ENCODE data around the gene UBP1.
"Not testable (repeated sequence)": the region's sequence is repeated elsewhere in the genome, so short reads cannot be mapped to it uniquely, and the experiment has no call there.

Gene UBP1

DNA sequence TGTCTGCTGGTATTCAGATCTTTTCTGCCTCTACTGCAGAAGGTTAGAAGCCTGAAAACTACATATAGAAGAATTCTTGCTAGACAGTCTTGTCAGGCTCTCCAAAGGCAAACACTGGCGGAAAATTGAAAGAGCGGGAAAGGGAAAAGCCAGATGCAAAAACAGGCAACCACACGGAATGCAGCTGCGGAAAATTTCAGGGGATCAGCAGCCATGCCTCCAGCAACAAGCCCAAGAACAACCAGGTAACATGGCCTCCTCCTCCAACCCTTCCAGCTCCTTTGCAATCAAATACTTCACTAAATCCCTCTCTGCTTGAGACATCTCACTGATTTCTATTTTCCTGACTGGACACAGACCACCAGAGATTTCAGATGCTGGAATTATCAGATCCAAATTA, 9.6 kb downstream of the UBP1 start:
- DNase-seq = no peak

DNA sequence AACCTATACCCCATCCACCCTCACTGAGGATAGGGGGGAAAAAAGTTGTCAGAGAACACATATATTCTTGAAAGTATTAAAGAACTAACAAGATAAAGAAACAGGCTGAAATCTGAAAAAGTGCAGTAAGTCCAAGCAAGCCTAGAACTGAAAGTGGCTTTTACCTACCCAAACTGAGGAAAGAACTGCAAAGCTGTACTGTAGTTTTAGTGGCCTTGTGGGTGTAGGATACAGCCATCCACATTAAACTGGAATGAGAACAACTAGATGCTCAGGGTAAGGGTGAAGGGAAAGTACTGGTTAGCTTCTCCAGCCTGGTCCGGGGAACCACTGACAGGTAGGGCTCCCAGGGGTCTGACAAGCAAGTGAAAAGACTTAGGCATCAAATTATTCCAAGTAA, 10.1 kb downstream of the UBP1 start:
- DNase-seq = no peak

DNA sequence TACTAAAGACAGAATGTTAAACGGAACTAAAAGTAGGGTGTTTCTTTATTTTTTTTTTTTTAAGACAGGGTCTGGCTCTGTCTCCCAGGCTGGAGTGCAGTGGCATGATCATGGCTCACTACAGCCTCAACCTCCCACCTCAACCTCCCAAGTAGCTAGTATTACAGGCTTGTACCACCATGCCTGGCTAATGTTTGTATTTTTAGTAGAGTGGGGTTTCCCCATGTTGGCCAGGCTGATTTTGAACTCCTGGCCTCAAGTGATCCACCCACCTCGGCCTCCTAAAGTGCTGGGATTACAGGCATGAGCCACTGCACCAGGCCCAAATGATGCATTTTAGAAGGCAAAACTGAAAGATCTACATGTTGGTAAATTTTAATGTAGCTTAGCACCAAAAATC, 10.9 kb downstream of the UBP1 start:
- DNase-seq = not testable (repeated sequence)

DNA sequence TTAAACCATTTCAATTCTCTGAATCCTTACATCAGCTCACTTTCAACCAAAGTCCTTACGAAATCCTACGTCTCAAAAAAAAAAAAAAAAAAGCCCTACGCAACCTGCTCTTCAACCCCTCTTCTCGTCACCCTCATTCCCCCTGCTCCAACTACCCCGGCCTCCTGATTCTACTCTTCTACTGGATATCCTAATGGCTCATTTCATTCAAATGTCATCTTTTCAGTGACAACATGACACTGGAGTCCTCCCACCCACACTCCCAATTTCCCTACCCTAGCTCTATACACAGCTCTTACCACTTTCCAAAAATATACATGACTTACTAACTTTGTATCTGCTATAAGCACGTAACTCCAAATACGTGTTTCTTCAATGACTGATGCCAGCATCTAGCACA, 11.5 kb downstream of the UBP1 start:
- DNase-seq = no peak

DNA sequence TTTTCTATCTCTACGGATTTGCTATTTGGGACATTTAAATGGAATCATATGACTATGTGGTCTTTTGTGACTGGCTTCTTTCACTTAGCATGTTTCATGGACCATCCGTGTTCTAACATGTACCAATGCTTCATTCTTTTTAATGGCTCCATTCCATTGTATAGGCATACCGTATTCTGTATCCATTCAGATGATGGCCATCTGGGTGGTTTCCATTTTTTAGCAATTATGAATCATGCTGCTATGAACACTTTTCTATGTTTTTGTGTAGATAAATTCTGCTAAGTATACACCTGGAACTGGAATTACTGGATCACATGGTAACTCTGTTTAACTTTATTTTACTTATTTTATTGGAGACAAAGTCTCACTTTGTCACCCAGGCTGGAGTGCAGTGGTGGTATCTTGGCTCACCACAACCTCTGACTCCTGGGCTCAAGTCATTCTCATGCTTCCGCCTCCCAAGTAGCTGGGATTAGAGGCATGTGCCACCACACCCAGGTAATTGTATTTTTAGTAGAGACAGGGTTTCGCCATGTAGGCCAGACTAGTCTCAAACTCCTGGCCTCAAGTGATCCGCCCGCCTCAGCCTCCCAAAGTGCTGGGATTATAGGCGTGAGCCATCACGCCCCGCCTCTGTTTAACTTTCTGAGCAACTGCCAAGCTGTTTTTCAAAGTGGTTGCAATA, 13.4 kb downstream of the UBP1 start:
- no peak for DNase-seq

DNA sequence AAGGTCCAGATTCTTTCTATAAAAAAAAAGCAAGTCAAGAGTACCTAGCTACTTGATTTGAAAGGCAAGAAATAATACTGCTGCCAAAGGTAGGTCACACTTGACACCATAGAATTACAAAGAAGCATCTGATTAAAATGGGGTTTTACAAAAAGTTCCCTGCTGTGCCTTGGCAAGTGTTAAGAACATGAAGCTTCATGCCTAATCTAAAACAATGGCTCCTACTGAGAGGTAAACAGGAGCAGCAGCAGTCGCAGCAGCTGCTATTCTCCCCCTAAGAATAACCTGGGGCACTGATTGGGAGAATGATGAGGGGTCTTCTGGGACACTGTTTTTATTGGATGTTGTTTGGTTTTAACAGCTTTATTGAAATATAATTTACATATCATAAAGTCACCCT, 14.1 kb downstream of the UBP1 start:
- no peak for DNase-seq

DNA sequence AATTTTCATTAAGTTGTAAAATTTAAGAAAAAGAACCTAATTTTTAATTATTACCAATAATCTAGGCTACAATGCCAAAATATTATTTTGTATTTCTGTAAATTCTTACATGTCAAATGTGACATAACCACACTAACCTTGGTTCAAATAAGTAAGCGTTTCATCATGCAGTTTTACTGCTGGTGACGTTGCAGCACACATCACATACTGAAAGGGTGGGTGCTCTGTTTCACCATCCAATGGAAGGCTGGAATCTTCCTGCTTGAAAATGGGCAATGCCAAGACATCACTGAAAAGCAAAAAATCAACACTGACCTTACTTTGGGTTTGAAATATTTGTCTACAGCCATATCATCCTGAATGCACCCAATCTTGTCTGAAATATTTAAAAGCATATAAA, 14.8 kb downstream of the UBP1 start:
- no peak for DNase-seq

DNA sequence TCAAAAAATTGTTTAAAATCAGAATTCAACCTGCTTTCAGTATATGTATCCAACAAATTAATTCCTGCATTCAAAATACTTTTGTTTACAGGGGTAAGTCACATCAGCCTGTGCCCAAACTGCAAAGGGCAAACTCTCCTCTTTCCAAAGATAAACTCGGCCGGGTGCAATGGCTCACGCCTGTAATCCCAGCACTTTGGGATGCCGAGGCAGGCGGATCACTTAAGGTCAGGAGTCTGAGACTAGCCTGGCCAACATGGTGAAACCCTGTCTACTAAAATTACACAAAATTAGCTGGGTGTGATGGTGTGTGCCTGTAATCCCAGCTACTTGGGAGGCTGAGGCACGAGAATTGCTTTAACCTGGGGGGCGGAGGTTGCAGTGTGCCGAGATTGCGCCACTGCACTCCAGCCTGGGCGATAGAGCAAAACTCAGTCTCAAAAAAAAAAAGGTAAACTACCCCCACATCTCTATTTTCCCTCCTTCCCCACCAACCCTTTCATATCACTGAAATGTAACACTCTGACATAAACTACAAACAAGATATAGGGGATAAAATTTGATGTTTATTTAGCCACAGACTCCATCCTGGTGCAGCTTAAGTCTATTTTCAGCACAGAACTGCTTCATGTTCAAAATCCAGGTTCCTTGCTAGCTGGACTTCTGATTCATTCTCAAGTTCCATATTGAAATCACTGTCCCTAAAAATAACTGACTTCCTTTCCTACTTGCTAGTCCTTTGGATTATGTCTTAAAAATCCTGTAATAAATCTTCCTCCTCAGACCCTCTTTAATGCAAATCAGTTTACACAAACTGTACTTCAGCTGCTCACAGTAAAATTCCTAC, 15.4 kb downstream of the UBP1 start:
- DNase-seq = no peak

DNA sequence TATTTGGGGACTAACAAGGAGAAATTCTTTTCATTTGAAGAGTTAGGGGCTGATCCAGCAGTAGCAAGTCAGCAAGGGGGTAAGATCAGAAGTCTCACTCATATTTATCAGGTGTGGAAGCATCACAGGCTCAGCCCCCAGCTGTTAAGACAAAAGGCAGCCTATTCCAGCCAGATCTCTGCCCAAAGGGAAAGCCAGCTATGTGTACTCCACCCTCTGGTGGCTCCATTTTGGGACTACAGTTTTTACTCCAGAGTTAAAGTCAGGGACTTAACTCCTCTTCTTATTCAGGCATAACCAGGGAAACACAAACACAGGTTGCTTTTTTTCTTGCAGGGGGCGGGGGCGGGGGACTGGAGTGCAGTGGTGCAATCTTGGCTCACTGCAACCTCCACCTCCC, 19.2 kb downstream of the UBP1 start:
- no peak for DNase-seq

DNA sequence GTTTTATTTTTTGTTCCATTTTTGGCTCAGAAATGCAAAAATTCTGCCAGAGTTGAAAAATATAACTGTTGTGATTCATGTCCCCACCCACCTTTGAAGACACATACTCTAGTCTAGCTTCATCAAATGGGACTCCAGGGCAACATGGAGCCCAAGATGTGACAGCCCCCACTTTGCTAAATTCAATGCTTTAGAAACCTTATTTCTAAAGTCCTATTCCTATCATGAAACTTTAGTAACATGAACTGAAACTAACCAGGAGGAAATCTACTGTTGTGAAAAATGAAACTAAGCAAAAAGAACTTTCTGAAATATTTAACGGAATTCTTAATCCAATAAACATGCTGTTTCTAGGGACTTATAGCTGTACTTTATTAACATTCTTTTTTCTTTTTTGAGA, 20.3 kb downstream of the UBP1 start:
- no peak for DNase-seq

DNA sequence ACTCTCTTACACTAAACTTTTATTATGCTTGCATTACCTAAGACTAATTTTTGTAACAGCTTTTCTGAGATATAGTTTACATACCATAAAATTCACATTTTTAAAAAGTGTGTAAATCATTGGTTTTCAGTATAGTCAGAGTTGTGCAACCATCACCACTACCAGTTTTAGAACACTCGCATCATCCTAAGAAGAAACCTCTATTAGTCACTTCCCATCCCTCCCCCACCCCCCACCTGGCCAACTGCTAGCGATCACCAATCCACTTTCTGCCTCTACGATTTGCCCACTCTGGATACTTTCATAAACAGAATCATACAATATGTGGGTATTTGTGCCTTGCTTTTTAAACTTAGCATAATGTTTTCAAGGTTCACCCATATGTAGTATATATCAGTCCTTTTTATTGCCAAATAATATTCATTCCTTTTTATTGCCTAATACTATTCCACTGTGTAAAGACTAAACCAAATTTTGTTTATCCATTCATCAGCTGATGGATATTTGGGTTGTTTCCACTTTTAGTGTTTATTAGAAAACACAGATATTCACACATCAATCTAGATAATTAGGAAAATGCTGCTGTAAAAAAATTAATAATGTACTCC, 23.0 kb downstream of the UBP1 start:
- no peak for DNase-seq

DNA sequence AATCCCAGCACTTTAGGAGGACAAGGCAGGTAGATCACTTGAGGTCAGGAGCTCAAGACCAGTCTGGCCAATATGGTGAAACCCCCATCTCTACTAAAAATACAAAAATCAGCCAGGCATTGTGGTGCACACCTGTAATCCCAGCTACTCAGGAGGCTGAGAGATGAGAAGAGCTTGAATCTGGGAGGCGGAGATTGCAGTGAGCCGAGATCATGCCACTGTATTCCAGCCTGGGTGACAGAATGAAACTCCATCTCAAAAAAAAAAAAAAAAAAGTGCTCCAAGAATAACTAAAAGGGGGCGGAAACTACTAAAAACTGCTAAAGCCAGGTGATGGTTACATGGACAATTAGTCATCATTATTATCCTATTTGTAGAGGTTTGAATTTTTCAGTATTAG, 29.4 kb downstream of the UBP1 start:
- DNase-seq = not testable (repeated sequence)

DNA sequence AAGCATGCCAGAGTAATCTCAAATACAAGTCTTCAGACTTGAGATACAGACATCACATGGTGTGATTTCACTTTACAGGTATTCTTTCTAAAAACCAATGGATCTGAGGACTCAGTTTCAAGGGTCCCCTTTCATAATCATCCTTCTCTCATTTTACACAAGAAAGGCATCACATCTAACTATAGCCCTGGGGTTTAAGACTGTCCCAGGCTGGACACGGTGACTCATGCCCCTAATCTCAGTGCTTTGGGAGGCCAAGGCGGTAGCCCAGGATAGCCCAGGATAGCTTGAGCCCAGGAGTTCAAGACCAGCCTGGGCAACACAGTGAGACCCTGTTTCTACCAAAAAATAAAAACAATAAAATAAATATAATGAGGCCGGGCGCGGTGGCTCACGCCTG, 36.4 kb downstream of the UBP1 start:
- no peak for DNase-seq

DNA sequence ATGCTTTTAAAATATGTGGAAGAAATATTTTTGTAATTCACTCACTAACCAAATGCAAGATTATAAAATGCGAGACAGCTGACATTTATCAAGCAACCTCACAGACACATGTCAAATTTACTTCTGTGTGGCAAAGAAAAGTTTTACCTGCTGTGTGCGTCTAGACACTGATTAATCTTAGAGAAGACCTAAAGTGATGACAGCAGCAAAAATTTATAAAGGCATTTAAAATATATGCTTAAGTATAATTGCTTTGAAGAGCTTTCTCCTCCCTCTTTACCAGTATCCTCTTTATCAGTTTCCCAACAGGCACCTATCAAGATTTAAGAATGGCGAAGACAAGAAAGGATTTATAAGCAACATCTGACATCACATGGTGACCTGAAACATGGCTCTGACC, 37.3 kb downstream of the UBP1 start:
- DNase-seq = no peak

DNA sequence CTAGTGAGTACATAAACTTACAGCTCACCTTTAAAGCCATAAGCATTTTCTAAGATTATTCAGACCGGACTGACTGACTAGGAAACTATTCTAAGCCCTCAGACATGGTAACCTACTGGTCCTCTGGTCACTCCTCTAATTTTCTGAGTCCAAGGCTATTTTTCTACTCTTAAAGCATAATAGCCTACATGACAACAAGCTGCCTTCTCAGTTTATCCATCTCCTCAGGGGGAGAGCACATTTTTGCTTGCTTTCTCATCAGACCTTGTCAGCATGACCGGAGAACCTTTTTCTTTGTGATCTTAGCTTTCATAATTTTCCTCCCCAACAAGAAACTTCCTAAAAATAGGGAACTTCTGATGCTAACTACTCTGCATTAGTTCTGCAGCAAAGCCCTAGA, 38.4 kb downstream of the UBP1 start:
- no peak for DNase-seq

DNA sequence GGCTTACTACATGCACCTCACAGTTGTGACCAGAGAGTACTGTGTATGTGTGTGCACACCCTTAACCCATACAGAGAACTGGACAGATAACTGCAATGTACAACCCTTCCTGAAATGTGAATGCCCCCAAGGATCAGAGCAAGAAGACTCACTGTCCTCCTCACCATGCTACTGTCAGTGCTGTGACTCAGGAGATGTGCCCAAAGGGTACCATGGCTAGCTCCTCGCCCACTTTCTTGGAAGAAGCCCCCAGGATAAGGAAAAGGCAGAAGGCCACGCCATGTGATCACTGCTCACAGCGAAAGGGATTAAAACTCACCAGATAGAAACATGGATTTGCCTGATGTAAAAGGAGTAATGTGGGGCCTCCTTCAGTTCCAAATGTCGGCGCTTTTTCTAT, 41.8 kb downstream of the UBP1 start:
- DNase-seq = no peak

DNA sequence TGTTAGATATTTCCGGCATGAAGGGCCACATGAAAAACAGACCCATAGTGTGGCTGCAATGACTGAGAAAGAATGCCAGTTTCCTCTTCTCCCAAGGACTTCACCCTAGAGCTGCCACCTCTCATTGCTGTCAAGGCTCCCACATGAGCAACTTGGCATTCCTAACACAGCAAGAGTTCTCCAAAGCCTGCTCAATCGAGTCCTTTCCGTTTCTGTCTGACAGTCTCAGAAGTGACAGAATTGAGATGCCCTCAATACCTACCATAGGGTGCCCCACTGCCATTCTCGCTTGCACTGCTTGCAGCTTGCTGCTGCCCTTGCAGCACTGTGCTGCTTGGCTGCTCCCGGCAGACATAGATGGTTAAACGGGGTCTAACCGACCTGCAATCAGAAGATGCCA, 44.3 kb downstream of the UBP1 start:
- DNase-seq = no peak

DNA sequence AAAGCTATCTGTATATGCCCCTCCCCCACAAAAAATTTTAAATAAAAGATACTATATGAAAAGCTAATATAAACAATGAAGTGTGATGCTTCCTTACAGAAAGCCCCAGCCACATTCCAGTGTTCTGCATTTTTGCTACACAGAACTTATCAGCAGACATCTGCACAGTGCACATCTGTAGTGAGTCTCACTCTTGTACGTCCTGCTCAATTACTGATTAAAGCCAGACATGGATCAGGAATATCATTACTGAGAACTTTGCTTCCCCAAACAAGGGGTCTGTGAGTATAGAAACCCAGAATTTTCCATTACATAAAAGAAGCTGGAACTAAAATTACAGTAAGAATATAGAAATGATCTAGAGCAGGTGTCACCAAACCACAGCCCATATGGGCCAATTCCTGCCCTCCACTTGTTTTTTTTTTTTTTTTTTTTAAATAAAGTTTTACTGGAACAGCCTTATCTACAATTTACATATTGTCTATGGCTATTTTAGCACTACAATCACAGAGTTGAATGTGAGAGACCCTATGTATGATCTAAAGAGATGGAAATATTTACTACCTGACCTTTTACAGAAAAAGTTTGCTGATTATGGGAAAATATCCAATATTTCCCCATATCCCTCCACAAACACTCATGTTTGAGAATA, 45.7 kb downstream of the UBP1 start:
- DNase-seq = no peak

DNA sequence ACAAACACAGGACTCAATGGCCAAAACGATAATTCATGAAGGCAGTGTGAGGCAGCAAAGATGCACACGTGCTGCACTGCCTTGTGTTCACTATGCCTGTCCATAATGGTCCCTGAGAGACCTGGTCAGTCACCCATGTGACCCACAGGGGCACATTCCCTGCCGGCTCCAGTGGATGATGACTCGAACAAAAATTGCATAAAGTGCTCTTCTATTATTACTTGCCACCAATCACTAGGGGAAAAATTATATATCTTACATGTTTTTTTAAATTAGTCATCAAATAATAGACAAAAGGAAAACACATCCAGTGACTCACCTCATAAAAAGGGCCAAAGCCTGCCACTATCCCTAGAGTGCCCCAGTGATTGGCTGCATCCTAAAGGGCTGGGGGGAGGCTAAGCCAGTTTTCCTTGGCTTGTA, 47.5 kb downstream of the UBP1 start:
- no peak for DNase-seq

DNA sequence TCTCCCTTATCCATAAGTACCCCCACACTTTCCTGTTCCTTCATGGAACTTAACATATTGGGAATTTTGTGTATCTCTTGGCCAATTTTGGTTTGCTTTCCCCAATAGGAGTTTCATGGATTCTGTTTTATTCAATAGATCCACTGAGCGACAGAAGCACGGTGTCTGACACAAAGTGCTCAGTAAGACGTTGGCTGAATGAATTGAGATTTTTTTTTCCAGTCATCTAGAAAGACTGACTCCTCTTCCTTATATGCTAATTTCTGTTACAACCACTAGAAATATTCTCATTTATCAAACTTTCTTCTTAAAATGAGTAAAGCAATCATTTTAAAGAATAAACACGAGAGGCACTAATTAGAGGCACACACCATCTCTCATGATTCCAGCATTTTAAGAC, 48.1 kb downstream of the UBP1 start:
- no peak for DNase-seq

DNA sequence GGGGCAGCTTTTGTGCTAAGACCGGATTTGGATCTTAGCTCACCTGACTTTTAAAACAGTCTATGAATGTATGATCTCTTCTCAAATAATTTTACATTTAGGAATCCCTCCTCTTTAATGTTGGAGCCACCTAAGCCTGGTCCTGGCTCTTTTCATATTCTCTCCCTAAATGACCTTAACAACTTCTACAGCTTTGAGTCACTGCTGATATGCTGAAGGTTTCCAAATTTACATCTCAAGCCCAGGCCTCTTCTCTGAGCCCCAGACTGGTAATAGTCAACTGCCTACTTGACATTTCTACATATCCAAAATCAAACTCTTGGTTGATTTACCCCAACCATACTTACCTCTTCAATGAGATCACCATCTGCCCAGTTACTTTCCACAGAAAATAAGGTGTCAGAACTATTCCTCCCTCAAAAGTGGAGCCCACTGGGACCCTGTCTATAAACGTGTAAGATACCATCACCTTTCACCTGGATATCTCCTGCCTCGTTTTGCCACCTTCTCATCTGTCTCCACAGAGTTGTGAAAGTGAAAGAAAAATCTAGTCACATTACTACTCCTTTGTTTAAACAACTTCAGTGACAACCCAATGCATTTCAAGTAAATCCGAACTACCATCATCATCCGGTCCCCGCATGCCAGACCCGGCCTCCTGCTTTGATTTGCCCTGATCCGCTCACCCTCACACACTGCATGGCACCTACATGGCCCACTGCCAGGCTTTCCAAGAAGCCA, 48.8 kb downstream of the UBP1 start:
- DNase-seq = no peak

DNA sequence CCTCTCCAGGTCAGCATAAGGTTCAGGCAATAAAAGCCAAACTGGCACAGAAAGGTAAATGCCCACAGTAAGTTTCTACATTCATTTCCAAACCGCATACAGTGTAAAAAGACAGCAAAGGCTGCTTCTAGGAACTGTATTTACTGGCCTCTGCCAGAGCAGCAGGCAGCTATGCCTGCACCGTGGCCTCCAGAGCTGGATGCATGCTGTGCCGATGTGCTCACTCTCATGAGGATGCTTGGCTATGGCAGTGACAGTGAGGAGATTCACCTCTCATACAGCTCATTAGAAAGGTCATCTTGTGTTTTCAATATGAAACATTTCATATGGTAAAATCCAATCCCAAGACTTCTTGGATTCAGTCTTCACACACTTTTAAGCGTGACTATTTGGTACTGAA, 50.3 kb downstream of the UBP1 start:
- DNase-seq = no peak

Measured in NCI-H1694 treated with DMSO at 0.1 percent for 48 hours (cell line).